GM12878 (cell line): Measurements from ENCODE around the gene HJURP. TPM values are rescaled to one million over a fixed set of nuclear protein-coding genes. Genes with fewer than 3 reads are reported as not detected.

Source experiments
- ATF2 ChIP-seq: IDR thresholded peaks from 2 replicates; pipeline ENCODE4 v1.6.1; 2012; ENCODE audit warnings: low read length, inconsistent platforms
- ELK1 ChIP-seq: IDR thresholded peaks from 2 replicates; pipeline ENCODE4 v1.6.1; 2012; ENCODE audit warnings: low read depth, low read length, improper control_type of control experiment
- EZH2 ChIP-seq: IDR thresholded peaks from 2 replicates; pipeline ENCODE4 v1.6.1; 2012; ENCODE audit warnings: low read depth, mild to moderate bottlenecking, control low read depth, inconsistent platforms, low read length, borderline replicate concordance; ENCODE audit not compliant: control insufficient read depth
- RAD51 ChIP-seq: fragments of 450-650 bp; IDR thresholded peaks from 2 replicates; pipeline ENCODE4 v1.6.1; 2016; ENCODE audit warnings: moderate library complexity, mild to moderate bottlenecking, inconsistent platforms
- SRF ChIP-seq, 2 experiments: IDR thresholded peaks; 2 replicates each; pipeline ENCODE4 v1.6.1; 2011; ENCODE audit warnings: low read depth in 2 of 2, low read length in 2 of 2, mild to moderate bottlenecking in 1 of 2, moderate library complexity in 1 of 2
- STAT1 ChIP-seq: fragments of 450-650 bp; conservative IDR thresholded peaks from 2 replicates; pipeline ENCODE4 v1.6.1; 2014; ENCODE audit warnings: antibody characterized with exemption, mild to moderate bottlenecking
- ZNF274 ChIP-seq: IDR thresholded peaks from one replicate; pipeline ENCODE4 v1.8.0; 2011; ENCODE audit not compliant: insufficient read length, insufficient read depth
- ZZZ3 ChIP-seq: IDR thresholded peaks from 2 replicates; pipeline ENCODE4 v1.6.1; 2011; ENCODE audit warnings: low read depth; ENCODE audit not compliant: control insufficient read depth, insufficient read length
- polyA plus RNA-seq, 11 experiments: library from polyadenylated mRNA; depleted of rRNA in 4 of 11; unstranded in 6 of 11; stranded (reverse) in 5 of 11; fragments of >200 nt; fragmentation: Nextera tagmentation in 4 of 11; fragmentation: Illumina TruSeq in 1 of 11; extraction: Ambion mirVana in 4 of 11; extraction: Trizol in 1 of 11; gene quantifications; 1 replicate in 1 of 11; 2 replicates in 10 of 11; pipeline versions ENCODE4 v1.2.1 to v1.2.3, GENCODE V29; 2011 to 2016; ENCODE audit warnings: inconsistent platforms in 2 of 11, missing spikeins in 2 of 11, low read depth in 1 of 11
- total RNA-seq, 4 experiments: library from RNA; depleted of rRNA in 3 of 4; stranded (reverse); fragments of >200 nt in 3 of 4; fragmentation: Illumina TruSeq in 1 of 4; extraction: Trizol in 1 of 4; gene quantifications; 2 replicates each; pipeline versions ENCODE4 v1.2.1 to v1.2.3, GENCODE V29; 2013 to 2021
- TF ChIP-seq, protein P1 (sequence below): fragments of 450-650 bp; IDR thresholded peaks from 2 replicates; pipeline ENCODE4 v1.6.1; 2014; ENCODE audit warnings: mild to moderate bottlenecking
- TF ChIP-seq, protein P2 (sequence below): fragments of 450-650 bp; IDR thresholded peaks from 2 replicates; pipeline ENCODE4 v1.6.1; 2017; ENCODE audit warnings: low read depth, mild to moderate bottlenecking, moderate library complexity

HJURP gene
- total and polyA plus RNA-seq, 10 of the 15 experiments (the other 5 are each of a cell fraction or from before 2014, with no cell fraction given): 12.7 to 68.9 (median 44.4) TPM

DNA sequence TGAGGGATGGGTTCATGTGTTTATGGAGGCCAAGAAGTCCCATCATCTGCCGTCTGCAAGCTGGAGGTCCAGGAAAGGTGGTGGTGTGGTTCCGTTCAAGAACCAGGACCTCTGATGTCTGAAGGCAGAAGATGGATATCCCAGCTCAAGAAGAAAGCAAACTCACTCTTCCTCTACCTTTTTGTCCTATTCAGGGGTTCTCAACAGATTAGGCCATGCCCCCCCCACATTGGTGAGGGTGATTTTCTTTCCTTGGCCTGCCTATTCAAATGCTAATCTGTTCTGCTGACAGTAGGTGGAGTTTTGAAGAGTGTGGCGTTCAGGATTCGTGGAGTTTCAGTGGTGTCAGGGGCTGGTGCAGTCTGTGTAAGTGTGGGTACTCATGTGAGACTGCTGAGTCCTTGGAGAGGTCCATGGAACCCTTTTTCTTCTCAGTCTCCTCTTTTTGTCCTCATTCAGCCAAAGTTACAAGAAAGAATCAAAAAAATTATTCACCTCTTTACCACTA is 8.0 kb upstream of the HJURP start (continued):
- TF ChIP-seq RAD51 (no peak), SRF (IDR thresholded peaks at IDR 0.05; ENCODE audit: low read depth in 2 of 2, low read length in 2 of 2) (no peak), ZNF274 (no peak), STAT1 (no peak), ZZZ3 (no peak), EZH2 (no peak), ATF2 (no peak), ELK1 (no peak)
- TF ChIP-seq, protein P1, sequence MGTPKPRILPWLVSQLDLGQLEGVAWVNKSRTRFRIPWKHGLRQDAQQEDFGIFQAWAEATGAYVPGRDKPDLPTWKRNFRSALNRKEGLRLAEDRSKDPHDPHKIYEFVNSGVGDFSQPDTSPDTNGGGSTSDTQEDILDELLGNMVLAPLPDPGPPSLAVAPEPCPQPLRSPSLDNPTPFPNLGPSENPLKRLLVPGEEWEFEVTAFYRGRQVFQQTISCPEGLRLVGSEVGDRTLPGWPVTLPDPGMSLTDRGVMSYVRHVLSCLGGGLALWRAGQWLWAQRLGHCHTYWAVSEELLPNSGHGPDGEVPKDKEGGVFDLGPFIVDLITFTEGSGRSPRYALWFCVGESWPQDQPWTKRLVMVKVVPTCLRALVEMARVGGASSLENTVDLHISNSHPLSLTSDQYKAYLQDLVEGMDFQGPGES: no peak
- TF ChIP-seq, protein P2, sequence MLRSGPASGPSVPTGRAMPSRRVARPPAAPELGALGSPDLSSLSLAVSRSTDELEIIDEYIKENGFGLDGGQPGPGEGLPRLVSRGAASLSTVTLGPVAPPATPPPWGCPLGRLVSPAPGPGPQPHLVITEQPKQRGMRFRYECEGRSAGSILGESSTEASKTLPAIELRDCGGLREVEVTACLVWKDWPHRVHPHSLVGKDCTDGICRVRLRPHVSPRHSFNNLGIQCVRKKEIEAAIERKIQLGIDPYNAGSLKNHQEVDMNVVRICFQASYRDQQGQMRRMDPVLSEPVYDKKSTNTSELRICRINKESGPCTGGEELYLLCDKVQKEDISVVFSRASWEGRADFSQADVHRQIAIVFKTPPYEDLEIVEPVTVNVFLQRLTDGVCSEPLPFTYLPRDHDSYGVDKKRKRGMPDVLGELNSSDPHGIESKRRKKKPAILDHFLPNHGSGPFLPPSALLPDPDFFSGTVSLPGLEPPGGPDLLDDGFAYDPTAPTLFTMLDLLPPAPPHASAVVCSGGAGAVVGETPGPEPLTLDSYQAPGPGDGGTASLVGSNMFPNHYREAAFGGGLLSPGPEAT: no peak
